Motor neuron (in vitro differentiated cells): ENCODE measurements around the gene AMPD3. TPM values are rescaled to one million over a fixed set of nuclear protein-coding genes. Genes with fewer than 3 reads are reported as not detected.
A peak's percentile ranks its signal among the peaks of the same experiment; 100 is the strongest.

Experiments used
- ATAC-seq, 8 experiments: fragments of 200-7000 bp; cut with Tn5 transposase; replicated peaks in 6 of 8; 2 replicates each; pipeline ENCODE4 v1.8.0; 2021; ENCODE audit warnings: mild to moderate bottlenecking in 8 of 8, moderate library complexity in 8 of 8
- H3K27ac ChIP-seq, 2 donors: fragments of 250-450 bp; sonication (Bioruptor Pico); 2 replicates each; pipeline ENCODE4 v1.9.0; 2021; ENCODE audit warnings: antibody characterized with exemption in 2 of 2, mild to moderate bottlenecking in 2 of 2, moderate library complexity in 1 of 2
- H3K4me1 ChIP-seq, 2 donors: fragments of 250-450 bp; sonication (Bioruptor Pico); replicated peaks in 1 of 2; 2 replicates each; pipeline ENCODE4 v1.6.1; 2021; ENCODE audit warnings: antibody characterized with exemption in 2 of 2, mild to moderate bottlenecking in 2 of 2, moderate library complexity in 1 of 2
- H3K4me3 ChIP-seq, 5 donors: fragments of 250-450 bp; sonication (Bioruptor Pico); 2 replicates each; pipeline ENCODE4 v1.9.0; 2021; ENCODE audit warnings: antibody characterized with exemption in 5 of 5, mild to moderate bottlenecking in 5 of 5, moderate library complexity in 4 of 5
- WGBS, 10 experiments: fragments of 450-650 bp; shearing (Covaris generic); methylation state at CpG; one replicate each; pipeline ENCODE4 v1.0.0; 2022; 5-methylcytosine and 5-hydroxymethylcytosine counted together
- in situ Hi-C, 9 experiments: fragments of 400-800 bp; cut with MboI; loops; one replicate each; pipeline ENCODE4 v1.15.0; 2021; ENCODE audit warnings: low sequenced_read_pairs in 9 of 9, low pct_unique_long_range_greater_than_20kb in 2 of 9; ENCODE audit not compliant: unreplicated experiment in 9 of 9
- total RNA-seq, 8 experiments: library from RNA; unstranded; fragments of 300-600 nt; gene quantifications; 2 replicates each; pipeline versions ENCODE4 v1.2.3 to v1.2.4, GENCODE V29; 2022

AMPD3 gene
- total RNA-seq, result 10 to 100 TPM in 1 of 8 experiments, 1 to 10 TPM in 5, under 1 TPM in 2; 0.46 to 13.5 (median 2.4) TPM

DNA sequence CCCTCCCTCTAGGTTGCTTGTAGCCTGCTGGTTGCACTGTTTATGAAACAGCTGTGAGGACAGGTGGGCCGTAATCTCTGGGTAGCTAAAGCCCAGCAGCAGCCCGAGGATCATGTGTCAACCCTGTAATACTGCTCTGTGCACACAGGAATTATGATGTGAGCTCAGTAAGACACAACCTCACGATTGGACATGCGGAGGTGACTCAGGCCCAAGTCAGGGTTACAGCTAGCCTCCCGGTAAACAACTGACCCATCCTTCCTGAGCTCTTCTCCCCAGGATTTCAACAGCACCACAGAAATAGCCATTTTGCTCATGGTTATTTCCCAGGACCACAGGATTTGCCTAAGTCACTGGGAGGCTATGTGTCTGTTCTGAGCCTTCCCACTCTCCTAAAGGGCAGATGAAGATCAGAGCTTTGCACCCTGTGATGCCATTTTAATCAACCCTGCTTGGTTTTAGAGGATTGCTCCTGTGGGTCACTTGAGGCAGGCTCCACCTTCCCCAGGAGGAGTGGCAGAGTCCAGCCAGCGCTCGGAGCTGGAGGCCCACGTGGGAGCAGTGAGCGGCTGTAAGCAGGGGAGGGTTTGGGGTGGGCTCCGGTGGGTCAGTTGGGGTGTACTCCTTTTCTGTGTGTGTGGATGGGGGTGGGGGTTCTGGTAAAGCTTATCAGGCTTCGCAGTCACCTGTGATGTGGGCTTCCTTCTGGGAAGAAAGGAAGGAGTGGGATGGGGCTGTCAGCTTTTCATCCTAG, at the start of gene AMPD3:
Gene AMPD3 (plus strand): TSS at position 387 of the 754 bp plus-strand sequence. CDS start 6,256 bp downstream, outside the sequence.
- ATAC-seq, result peak; percentile 5 to 96 (median 86)

DNA sequence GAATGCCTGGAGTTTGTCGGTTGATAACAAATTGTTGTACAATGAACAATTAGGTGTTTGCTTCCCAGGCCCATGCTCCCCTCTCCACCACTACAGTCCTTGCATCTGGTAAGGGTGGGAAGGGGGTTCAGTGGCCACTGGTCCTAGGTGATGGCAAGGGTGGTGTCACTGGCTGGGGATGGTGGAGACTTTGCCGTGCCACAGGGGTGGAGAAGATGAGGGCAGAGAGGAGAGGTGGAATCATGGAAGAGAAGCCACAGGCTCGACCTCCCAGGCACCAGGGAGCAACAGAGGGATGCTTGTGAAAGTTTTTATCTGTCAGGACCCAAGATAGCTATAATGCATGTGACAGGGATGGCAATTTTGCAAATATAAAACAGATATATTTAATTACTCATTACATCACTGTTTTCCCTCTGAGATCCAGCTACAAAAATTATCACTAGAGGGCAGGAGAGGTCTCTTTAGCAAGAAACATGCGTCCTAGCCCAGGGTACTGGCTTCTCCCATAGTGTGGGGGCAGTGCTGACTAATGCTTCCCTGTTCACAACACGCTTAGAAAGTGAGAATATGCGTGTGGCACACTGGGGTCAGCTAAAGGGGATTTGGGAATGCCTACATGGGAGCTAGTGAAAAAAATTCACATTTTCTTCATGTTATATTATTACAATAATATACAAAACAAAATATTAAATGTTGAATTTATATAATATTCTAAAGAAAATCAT, 49.0 kb upstream of the AMPD3 start:
- 0 to 45% (median 17%) methylated on average over 1 to 5 of the region's 6 CpGs; no CpG with 5 or more reads in 1 of the 10 experiments for WGBS, 10 experiments
- Histone ChIP-seq H3K4me1 (no peaks in the 10 kb centered on the region), H3K4me3 (no peak overlapping the region), H3K27ac (no peak overlapping the region)
- in situ Hi-C loops, result loop anchor here in 7 of 9 experiments (10.0 to 25.0 kb wide), 3 partner anchors 239 to 331 kb away; no protein-coding TSS in a partner anchor
- ATAC-seq, result peak; percentile 92 to 100 (median 99)

More for the DNA sequence above, at the start of gene AMPD3:
- in situ Hi-C loops, result no loop called here
- peak within 1 kb of the TSS in 2 of 5 donors; percentile 9 to 16 for H3K4me3 ChIP-seq
- WGBS, 10 experiments, result 7 to 90% (median 54%) methylated on average over 2 to 4 of the region's 11 CpGs; no CpG with 5 or more reads in 6 of the 10 experiments
- H3K4me1 ChIP-seq, result peaks cover 14 to 18% of the 10 kb centered on the region in 2 donors
- H3K27ac ChIP-seq, result no peak within 1 kb of the TSS

DNA sequence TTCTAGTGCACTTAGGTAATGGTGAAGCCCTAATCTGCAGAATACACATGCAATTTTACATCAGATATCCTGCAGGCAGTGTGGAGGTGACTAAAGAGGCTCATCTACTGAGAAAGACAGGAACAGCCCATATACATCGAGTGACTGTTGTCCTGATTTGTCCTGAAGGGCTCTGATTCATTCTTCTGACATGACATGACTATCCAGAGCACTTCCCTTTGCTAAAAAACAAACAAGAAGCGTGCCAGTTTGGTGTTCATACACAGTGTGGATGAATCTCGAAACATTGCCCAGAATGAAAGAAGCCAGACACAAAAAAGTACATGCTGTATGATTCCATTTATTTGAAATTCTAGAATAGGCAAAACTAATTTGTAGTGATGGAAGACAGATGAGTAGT, 48.0 kb upstream of the AMPD3 start:
- ATAC-seq, result peak in 3 of 8 experiments; percentile 45 to 62 (median 53)
- Histone ChIP-seq H3K4me3 (no peak overlapping the region), H3K4me1 (no peaks in the 10 kb centered on the region), H3K27ac (no peak overlapping the region)
- in situ Hi-C loops, result loop anchor here in 7 of 9 experiments (10.0 to 25.0 kb wide), 3 partner anchors 238 to 330 kb away; no protein-coding TSS in a partner anchor
- WGBS, 10 experiments, result 0 to 100% (median 73%) methylated on average over 1 to 3 of the region's 3 CpGs; no CpG with 5 or more reads in 1 of the 10 experiments

DNA sequence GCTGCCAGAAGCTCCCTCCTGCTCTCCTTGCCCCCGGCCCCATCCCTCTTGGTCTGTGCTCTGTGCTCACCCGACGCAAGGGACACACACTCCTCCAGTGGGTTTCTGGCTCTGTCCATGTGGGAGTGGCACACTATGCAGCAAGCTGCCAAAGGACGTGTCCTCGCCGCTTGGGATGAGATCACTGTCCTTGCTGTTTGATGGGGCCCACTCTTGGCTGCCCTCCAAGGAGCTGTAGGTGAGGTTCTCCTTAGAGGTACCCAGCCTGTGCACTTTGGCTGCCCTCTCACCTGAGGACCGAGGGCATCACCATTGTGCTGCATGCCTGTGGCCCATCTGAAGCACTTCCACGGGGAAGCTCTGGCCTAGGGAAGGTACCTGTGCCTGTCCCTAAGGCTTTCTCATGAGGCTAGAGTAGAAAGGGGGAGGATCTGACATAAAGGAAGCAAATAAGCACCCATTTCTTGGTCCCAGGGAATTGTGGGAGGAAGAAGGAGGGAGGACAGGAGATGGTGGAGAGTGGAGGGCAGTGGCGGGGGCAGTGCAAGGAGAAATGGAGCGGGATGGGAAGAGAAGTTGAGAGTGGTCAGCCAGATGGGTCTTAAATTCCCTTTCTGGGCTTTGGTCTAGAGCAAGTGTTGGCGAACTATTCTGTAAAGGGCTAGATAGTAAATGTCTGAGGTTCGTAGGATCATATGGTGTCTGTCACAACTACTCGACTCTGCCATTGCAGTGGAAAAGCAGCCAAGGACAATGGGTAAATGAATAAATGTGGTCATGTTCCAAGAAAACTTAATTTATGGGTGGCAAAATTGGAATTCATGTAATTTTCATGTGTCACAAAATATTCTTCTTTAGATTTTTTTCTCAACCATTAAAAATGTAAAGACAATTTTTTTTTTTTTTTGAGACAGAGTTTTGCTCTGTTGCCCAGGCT, 47.0 kb upstream of the AMPD3 start:
- Histone ChIP-seq H3K27ac (no peak overlapping the region), H3K4me1 (no peaks in the 10 kb centered on the region), H3K4me3 (no peak overlapping the region)
- 80 to 98% (median 91%) methylated on average over 2 to 10 of the region's 13 CpGs for WGBS, 10 experiments
- ATAC-seq, result peak in 1 of 8 experiments; percentile 12
- in situ Hi-C loops, result loop anchor here in 7 of 9 experiments (10.0 to 25.0 kb wide), 3 partner anchors 237 to 329 kb away; no protein-coding TSS in a partner anchor

DNA sequence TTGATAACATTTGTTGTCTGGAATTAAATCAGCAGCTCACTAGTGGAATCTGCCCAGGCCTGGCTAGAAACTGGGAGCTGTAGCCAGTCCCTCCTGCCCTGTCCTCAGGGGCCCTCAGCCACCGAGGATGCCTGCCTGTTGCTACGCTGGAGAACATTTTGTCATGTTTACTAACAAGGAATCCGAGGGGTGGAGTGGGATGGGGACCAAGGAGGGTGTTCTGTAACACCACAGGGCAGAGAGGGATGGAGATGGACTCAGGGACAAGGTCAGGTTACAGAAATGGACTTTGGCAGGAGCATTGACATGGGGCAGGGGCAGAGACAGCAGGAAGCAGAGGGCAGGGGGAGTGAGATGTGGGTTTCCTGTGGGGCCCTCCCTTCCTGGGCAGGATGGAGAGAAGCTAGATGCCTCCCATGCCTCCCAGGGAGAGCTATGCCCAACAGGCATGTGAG, 45.8 kb upstream of the AMPD3 start:
- in situ Hi-C loops, result loop anchor here in 7 of 9 experiments (10.0 to 25.0 kb wide), 3 partner anchors 236 to 328 kb away; no protein-coding TSS in a partner anchor
- Histone ChIP-seq H3K4me3 (no peak overlapping the region), H3K27ac (no peak overlapping the region), H3K4me1 (no peaks in the 10 kb centered on the region)
- no peak for ATAC-seq
- 20 to 58% (median 38%) methylated on average over 1 to 3 of the region's 3 CpGs; no CpG with 5 or more reads in 5 of the 10 experiments for WGBS, 10 experiments

DNA sequence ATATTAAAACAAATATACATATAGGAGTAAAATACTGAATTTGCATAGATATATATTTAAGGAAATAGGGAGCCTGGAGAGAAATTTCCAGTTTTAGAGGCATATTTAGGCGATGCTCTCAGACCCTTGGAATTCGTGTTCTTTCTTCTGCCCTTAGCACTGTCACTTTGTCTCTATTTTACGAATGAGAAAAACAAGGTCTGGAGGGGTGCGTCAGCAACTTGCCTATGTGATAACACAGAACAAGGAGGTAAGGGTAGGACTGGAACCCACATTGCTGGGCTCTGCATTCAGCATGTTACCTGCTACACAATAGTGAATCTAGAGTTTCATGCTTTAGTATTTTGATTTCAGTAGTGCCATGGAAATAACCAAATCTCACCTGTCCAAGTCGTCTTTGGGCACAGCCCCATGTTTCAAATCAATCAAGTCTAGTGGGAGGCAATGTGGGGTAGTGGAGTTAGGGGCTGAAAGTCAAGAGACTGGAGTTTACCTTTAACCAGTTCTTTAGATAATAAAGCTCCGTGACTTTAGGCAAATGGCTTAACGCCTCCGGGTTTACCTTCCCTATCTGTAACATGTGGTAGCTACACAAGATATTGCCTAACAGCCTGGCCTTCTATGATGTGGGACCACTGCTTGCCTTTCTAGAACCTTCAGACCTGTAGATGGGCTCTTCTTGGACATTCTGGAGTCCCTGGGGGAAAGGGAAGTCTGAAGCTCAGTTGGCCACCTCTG, 44.8 kb upstream of the AMPD3 start:
- no peaks in the 10 kb centered on the region for H3K4me1 ChIP-seq
- in situ Hi-C loops, result loop anchor here in 1 of 9 experiments (25.0 kb wide), 1 partner anchor 327 kb away; no protein-coding TSS in a partner anchor
- ATAC-seq, result no peak
- 68 to 100% (median 88%) methylated on average over 2 to 7 of the region's 8 CpGs for WGBS, 10 experiments
- no peak overlapping the region for H3K4me3 ChIP-seq
- no peak overlapping the region for H3K27ac ChIP-seq

DNA sequence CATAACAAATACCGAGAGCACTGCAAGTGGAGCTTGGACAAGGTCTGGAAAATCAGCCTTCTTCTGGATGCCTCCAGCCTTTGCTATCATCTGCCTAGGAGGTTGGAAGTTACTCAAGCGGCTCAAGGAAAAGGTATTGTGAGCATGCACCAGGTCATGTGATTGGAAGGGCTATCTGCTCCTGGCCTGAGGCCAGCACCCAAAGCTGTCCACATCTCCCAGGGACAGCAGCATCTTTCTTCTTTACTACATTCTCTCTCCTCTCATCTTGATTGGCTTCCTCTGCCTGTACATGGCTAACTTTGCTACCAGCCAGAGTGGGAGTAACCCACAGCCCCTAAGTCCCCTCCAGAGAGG, 44.2 kb upstream of the AMPD3 start:
- 93 to 100% (median 100%) methylated on average over 1 to 2 of the region's 2 CpGs; no CpG with 5 or more reads in 6 of the 10 experiments for WGBS, 10 experiments
- no peak for ATAC-seq
- Histone ChIP-seq H3K27ac (no peak overlapping the region), H3K4me3 (no peak overlapping the region), H3K4me1 (no peaks in the 10 kb centered on the region)
- in situ Hi-C loops, result loop anchor here in 1 of 9 experiments (25.0 kb wide), 1 partner anchor 326 kb away; no protein-coding TSS in a partner anchor

DNA sequence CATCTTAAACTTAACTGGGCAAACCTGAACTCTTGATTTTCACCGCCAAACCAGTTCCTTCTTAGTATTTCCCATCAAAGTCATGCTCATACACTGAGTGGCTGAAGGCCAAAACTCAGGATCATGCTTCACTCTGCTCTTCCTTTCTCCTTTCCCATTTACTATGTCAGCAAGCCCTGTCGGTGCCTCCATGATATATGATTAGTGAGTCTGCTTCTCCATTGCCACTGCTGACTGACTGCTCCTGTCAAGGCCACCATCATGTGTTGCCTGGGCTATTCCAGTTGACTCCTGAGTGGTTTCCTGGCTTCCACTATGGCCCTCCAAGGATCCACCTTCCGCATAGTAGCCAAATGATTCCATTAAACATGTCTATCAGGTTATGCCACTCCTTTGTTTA, 42.8 kb upstream of the AMPD3 start:
- ATAC-seq, result no peak
- Histone ChIP-seq H3K4me3 (no peak overlapping the region), H3K4me1 (no peaks in the 10 kb centered on the region), H3K27ac (no peak overlapping the region)
- WGBS, 10 experiments, result 81 to 100% (median 90%) methylated on average over 1 to 3 of the region's 3 CpGs; no CpG with 5 or more reads in 4 of the 10 experiments
- in situ Hi-C loops, result loop anchor here in 1 of 9 experiments (25.0 kb wide), 1 partner anchor 325 kb away; no protein-coding TSS in a partner anchor

DNA sequence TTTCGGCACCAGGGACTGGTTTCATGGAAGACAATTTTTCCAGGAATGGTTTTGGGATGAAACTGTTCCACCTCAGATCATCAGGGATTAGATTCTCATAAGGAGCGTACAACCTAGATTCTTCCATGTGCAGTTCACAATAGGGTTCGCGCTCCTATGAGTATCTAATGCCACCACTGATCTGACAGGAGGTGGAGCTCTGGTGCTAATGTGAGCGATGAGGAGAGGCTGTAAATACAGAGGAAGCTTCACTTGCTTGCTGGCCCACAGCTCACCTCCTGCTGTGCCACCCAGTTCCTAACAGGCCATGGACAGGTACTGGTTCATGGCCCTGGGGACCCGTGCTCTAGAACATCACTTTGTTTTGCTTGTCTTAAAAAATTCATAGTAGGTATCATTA, 41.8 kb upstream of the AMPD3 start:
- in situ Hi-C loops, result loop anchor here in 1 of 9 experiments (25.0 kb wide), 1 partner anchor 324 kb away; no protein-coding TSS in a partner anchor
- peak in 2 of 8 experiments; percentile 35 to 37 for ATAC-seq
- 59 to 100% (median 70%) methylated on average over 1 to 6 of the region's 6 CpGs; no CpG with 5 or more reads in 1 of the 10 experiments for WGBS, 10 experiments
- no peak overlapping the region for H3K4me3 ChIP-seq
- no peak overlapping the region for H3K27ac ChIP-seq
- no peaks in the 10 kb centered on the region for H3K4me1 ChIP-seq

DNA sequence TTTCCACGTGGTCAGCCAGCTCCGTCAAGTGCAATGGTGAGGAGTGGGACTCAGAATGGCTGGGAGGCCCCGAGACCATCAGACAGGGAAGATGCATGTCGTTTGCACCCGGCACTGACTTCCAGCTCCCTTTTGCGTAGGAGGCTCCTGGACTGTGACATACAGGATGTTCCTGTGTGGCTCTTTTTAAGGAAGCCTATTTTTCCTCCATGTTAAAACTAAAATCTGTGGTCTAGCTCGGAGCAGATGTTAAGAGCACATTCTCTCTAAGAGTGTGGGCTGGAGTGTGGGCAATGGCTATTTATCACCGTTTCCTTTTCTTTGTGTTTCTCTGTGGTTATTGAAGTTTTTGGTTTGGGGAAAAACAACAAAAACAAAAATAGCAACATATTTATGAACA, 40.9 kb upstream of the AMPD3 start:
- H3K4me3 ChIP-seq, result no peak overlapping the region
- in situ Hi-C loops, result loop anchor here in 1 of 9 experiments (25.0 kb wide), 1 partner anchor 323 kb away; no protein-coding TSS in a partner anchor

DNA sequence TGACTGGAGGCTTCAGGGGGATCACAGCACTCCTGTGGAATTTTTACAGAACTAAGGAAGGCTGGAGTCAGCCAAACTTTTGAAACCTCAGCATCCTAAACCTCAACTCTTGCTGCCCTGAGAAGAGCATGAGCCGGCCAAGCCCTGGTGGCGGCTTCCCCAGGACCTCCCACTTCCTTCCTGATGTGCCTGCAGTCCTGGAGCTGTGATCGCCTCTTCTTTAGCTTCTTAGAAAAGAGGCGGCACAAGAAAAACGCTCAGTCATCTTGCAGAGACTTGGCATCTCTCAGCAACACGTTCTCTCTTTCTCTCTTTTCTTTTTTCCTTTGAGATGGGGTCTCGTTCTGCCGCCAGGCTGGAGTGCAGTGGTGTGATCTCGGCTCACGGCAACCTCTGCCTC, 40.4 kb upstream of the AMPD3 start:
- Histone ChIP-seq H3K4me3 (no peak overlapping the region), H3K4me1 (no peaks in the 10 kb centered on the region), H3K27ac (no peak overlapping the region)
- ATAC-seq, result peak in 1 of 8 experiments; percentile 49
- in situ Hi-C loops, result loop anchor here in 1 of 9 experiments (25.0 kb wide), 1 partner anchor 323 kb away; no protein-coding TSS in a partner anchor
- 75 to 82% (median 78%) methylated on average over 5 to 7 of the region's 10 CpGs; no CpG with 5 or more reads in 6 of the 10 experiments for WGBS, 10 experiments

More for the DNA sequence above, 40.9 kb upstream of the AMPD3 start:
- Histone ChIP-seq H3K27ac (no peak overlapping the region), H3K4me1 (no peaks in the 10 kb centered on the region)
- ATAC-seq, result no peak
- WGBS, 10 experiments, result 10 to 100% (median 74%) methylated on average over 1 to 6 of the region's 8 CpGs; no CpG with 5 or more reads in 2 of the 10 experiments
